ENCODE data around the gene SLIT3.
"Not testable (repeated sequence)": the region's sequence is repeated elsewhere in the genome, so short reads cannot be mapped to it uniquely, and the experiment has no call there.

Gene SLIT3

DNA sequence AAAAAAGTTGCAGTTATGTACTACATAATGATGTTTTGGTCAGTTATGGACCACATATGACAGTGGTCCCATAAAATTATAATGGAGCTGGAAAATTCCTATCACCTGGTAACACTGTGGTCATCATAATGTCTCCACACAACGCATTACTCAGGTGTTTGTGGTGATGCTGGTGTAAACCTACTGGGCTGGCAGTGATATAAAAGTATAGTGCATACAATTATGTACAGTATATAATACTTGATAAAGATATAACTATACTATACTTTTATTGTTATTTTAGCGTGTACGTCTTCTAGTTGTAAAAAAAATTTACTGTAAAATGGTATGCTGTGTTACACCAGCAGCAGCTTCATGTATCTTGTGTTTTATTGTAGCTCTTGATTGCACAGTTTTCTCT, 655.7 kb downstream of the SLIT3 start:
- no peak for DNase-seq (ENCODE audit: low spot score)

DNA sequence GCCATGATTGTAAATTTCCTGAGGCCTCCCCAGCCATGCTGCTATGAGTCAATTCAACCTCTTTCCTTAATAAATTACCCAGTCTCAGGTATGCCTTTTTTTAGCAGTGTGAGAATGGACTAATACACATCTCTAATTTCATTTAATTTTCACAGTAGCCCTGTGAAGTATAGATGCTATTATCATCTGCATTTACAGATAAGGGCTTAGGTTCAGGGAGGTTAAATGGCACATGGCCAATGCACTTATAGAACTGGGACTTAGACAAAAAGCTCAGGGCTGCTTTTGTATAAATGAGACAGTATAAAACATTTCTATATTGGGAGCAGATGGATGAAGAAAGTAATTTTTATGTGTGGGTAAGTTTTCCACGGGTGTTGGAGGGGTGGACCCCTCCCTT, 658.9 kb downstream of the SLIT3 start:
- DNase-seq (ENCODE audit: low spot score): no peak

DNA sequence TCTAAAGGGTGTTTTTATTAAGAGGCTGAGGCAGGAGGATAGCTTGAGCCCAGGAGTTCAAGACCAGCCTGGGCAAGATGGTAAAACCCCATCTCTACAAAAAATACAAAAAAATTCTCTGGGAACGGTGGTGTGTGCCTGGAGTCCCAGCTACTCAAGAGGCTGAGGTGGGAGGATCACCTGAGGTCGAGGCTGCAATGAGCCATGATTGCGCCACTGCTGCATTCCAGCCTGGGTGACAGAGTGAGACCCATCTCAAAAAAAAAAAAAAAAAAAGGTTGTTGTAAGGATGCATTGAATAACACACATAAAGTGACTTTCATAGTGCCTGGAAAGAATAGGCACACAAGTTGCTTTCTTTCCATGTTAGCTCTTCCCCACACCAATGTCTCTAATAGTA, 662.1 kb downstream of the SLIT3 start:
- DNase-seq (ENCODE audit: low spot score): not testable (repeated sequence)

DNA sequence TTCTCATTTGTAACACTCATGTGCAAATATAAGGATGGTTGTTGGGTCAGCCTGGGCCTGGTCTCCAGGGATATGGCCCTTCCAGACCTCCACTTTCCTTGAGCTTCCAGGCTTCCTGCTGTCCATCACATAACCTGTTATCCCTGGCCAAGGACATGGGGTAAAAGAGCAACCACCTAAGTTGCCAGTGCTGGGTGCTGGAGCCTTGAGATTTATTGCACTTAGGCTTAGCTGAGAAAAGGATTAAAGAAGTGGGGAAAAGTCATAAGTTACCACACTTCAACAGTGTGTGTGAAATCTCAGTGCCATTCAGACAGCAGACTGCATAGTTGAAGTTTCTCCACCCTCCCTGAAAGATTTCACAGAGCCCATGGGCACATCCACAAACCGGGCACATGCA, 663.1 kb downstream of the SLIT3 start:
- no peak for DNase-seq (ENCODE audit: low spot score)

DNA sequence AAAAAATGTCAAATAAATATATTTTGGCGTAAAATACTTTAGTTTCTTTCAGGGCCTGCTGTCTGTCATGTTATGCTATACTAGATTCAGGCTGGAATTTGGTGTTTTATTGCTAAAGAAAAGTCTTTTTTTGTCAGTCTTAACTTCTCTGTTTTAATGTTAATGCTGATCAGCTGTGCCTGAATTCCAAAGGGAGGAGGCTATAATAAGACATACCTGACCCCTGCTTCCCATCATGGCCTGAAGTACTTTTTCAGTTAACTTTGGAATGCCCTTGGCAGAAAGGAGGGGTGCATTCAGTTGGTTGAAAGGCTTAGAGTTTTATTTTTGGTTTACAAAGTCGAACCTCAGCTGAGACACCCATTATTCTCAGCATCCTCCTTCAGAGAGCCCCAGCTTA, 663.7 kb downstream of the SLIT3 start:
- DNase-seq (ENCODE audit: low spot score): no peak

DNA sequence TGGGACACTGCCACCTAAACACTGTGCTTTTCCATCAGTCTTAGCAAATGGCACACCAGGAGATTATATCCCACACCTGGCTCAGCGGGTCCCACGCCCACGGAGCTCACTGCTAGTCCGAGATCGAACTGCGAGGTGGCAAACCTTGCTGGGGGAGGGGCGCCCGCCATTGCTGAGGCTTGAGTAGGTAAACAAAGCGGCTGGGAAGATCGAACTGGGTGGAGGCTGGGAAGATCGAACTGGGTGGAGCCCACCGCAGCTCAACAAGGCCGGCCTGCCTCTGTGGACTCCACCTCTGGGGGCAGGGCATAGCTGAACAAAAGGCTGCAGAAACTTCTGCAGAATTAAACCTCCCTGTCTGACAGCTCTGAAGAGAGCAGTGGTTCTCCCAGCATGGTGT, 670.0 kb downstream of the SLIT3 start:
- not testable (repeated sequence) for DNase-seq (ENCODE audit: low spot score)

DNA sequence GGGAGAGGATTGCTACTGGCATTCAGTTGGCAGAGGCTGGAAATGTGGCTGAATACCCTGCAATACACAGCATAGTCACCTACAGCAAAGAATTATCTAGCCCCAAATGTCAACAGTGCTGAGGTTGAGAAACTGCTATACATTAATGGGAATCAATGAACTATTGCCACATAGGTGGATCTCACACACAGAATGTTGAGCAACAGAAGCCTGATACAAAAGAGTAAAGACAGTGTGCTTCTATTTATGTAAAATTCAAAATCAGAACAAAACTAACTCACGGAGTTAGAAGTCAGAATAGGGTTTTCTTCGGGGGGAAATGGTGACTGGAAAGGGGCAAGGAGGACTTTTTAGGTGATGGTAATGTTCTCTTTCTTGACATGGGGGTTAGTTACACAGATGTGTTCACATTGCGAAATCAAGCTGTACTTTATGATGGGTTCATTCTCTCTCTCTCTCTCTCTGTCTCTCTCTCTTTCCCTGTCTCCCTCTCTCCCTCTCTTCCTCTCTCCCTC, 676.0 kb downstream of the SLIT3 start:
- no peak for DNase-seq (ENCODE audit: low spot score)

DNA sequence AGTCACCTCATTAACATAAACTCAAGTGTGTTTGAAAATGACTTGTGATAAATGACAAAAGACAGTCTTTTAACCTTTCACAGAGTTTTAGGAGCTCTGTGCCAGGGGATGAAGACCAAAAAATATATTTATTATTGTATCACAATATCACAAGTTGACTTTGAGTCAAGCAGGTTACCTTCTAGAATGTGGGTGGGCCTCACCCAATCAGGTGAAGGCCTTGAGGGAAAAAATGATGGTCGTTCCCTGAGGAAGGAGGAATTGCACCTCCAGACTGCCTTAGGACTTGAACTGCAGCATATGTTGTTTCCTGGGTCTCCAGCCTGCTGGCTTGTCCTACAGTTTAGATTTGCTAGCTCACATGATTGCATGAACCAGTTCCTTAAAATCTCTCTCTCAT, 680.1 kb downstream of the SLIT3 start:
- no peak for DNase-seq (ENCODE audit: low spot score)

DNA sequence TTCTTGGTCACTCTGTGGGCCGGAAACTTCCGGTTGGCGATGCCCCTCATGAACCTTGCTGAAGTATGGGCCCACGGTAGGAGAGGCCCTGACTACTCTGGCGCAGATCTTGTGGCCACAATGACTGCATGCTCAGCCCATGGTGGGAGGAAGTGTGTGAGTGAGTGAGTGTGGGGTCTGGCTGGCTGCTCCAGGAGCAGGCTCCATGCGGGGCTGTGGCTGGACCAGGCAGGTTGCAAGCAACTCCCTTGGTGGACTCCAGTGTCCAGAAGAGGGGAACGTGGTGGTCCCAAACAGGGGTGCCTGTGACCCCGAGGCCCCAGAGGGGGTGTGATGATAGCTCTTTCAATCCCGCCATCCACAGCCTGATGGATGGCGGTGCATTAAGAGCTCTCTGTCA, 686.3 kb downstream of the SLIT3 start:
- no peak for DNase-seq (ENCODE audit: low spot score)

DNA sequence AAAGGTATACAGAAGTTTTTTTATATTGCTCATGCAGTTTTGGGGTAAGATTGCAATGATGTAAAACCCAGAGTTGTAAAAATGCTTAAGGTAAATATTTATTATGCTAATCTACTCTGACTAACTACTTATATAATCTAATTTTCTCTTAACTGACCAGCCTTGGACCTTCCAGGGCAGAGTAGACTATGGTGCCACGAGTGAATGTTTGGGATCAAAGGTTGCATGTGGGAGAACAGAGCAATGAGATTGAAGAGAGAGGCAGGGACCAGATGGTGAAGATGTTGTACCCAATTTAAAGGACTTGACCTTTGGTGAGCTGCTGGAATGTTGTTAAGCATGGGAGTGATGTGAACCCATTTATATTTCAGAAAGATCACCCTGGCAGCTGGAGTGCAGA, 686.9 kb downstream of the SLIT3 start:
- no peak for DNase-seq (ENCODE audit: low spot score)

DNA sequence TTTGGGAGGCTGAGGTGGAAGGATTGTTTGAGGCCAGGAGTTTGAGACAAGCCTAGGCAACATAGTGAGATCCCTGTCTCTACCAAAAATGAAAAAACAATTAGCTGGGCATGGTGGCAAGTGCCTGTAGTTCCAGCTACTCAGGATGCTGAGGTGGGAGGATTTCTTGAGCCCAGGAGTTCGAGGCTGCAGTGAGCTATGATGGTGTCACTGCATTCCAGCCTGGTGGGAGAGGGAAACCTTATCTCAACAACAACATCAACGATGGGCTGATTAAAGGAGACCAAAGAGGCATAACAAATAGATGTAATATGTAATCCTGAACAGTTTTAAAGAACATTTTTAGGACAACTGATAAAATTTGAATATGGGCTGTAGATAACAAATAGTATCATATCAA, 687.5 kb downstream of the SLIT3 start:
- no peak for DNase-seq (ENCODE audit: low spot score)

DNA sequence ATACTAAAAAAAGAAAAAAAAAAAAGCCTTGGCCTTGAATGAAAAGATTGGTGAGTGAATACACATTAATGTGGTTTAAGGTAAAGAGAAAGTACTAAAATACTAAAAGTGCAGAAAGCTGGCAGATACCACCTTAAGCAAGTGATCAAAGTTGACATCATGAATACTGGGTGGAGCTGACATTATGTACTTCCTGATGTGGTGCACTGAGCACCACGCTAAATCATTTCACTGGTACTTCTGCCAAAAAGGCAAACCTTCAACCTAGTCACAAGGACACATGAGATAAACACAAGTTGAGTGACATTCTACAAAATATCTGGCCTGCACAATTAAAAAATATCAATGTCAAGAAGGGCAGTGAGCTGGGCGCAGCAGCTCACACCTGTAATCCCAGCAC, 687.9 kb downstream of the SLIT3 start:
- no peak for DNase-seq (ENCODE audit: low spot score)

DNA sequence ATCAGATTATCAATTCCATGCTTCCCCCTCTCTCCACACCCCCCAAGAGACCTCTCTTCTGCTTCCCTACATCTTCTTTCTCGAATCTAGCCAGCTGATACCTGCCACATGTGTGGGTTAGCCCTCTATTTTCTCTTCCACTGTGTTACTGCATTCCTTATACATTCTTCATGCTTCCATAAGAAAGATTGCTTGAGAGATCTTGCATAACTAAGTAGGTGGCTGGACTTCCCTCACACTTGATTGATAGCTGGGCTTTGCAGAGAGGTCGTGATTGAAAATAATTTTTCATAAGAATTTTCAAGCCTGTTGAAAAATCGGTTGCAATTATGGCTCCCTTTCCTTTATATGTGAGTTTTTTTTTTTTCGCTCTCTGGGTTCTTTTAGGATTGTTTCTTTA, 688.8 kb downstream of the SLIT3 start:
- no peak for DNase-seq (ENCODE audit: low spot score)

Measured in hematopoietic multipotent progenitor cell treated with erythropoietin and hydrocortisone succinate and interleukin-3 and kit ligand, for 15 days (in vitro differentiated cells).